ENCODE measurements around the gene C5.

GRCh38 chr9:120966013-120966369, 84.1 kb downstream of the C5 start:
- no peak for TF ChIP-seq POLR2A (IDR thresholded peaks at IDR 0.05; ENCODE audit: low read depth, low read length)
- TF ChIP-seq POLR2AphosphoS5 (IDR thresholded peaks at IDR 0.05; ENCODE audit: low read depth, low read length), result no peak
- no peak for TF ChIP-seq TAF1 (IDR thresholded peaks at IDR 0.05; ENCODE audit: low read depth, low read length)
- TF ChIP-seq POU2F2 (IDR thresholded peaks at IDR 0.05; ENCODE audit: low read depth, low read length), result no peak
- TF ChIP-seq SPI1 (IDR thresholded peaks at IDR 0.05; ENCODE audit: low read depth, low read length), result no peak
